ENCODE measurements around the gene COG5. TPM values are rescaled to one million over a fixed set of nuclear protein-coding genes. Genes with fewer than 3 reads are reported as not detected.

The COG5 gene
- total and polyA plus RNA-seq, 4 experiments from 2014 or later, result 39.3 to 87.8 (median 64.6) TPM

DNA sequence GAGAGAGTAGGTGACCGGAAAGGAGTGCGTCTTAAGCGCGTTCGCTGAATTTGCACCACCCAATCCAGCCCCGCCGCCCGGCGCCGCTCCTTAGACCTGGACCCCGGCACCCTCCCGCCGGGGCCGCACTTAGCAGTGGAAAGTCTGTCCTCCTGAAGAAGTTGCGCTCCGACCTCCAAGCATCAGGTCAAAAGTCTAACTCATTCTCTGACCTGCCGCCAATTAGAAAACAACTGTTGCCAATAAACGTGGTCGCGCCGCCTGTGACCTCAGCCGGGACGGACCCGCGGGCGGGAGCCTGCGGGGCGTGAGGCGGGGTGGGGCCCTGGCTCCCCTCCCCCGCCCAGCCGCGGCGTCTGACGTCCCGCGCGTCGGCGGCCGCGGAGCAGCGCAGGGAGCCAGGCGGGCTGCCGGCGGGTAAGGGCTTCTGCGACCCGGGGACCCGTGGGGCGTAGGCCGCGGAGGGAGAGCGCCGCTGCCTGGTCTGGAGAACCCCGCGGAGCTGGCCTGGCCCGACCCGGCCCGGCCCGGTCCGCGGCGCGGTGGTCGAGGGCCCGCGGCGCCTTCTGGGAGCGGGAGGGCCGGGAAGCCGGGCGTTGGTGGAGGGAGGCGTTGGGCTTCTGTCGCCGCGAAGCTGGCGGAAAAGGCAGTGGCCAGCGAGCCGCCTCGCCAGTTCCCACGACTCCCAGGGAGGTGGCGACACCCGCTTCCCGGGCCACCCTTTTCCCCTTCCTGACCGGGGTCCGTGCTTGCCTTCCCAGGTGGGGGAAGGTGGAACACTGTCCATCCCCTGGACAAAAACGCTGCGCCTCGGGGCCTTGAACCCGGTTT, 16.4 kb upstream of the COG5 start, which contains the start of gene BCAP29:
BCAP29 (plus strand) TSS at position 362 of the 831 bp plus-strand sequence. CDS start 527 bp downstream, outside the sequence.
- H3K27ac Mint-ChIP-seq, result peak within 1 kb of the TSS; percentile 71 to 96 (median 94)
- Histone ChIP-seq H3K9me3 (ENCODE audit: control insufficient read depth in 1 of 2, low read length in 2 of 2) (no peaks in the 10 kb centered on the region), H3K36me3 (ENCODE audit: insufficient read depth, low read length) (no peaks in the 10 kb centered on the region), H3K4me1 (ENCODE audit: insufficient read depth, low read length) (peaks cover 25% of the 10 kb centered on the region), H3K4me3 (ENCODE audit: low read length in 2 of 2) (peak within 1 kb of the TSS; percentile 43 to 74), H3K27me3 (ENCODE audit: insufficient read depth, low read length) (no peaks in the 10 kb centered on the region), H3K27ac (ENCODE audit: low read depth, low read length) (peak within 1 kb of the TSS; percentile 54)
- H3K36me3 Mint-ChIP-seq, result peaks cover 3 to 6% of the 10 kb centered on the region in 2 donors
- POLR2A ChIA-PET (ENCODE audit: partially characterized antibody), result interaction anchor here (0.6 to 1.9 kb wide), 7 partner anchors 16 to 411 kb away, joined by 3 to 28 read pairs (median 3); partner anchors contain the start of genes CBLL1, COG5, DUS4L and HBP1
- H3K4me1 Mint-ChIP-seq, result peaks cover 15 to 25% (median 19%) of the 10 kb centered on the region in 4 donors
- CTCF ChIA-PET (ENCODE audit: partially characterized antibody), result interaction anchor here (0.9 kb wide), 1 partner anchor 168 kb away, joined by 3 read pairs; no protein-coding TSS in a partner anchor
- H3K4me3 Mint-ChIP-seq, result peak within 1 kb of the TSS; percentile 84 to 94 (median 92)
- intact Hi-C loops (cut with micrococcal nuclease), result loop anchor here (1.0 to 5.0 kb wide), 2 partner anchors 16 to 162 kb away; partner anchors contain the start of gene CBLL1
- no peaks in the 10 kb centered on the region for H3K9me3 Mint-ChIP-seq
- no peaks in the 10 kb centered on the region for H3K27me3 Mint-ChIP-seq
- peak; percentile 66 to 74 (median 70) for DNase-seq

GRCh38 chr7:107579554-107579884, 15.8 kb upstream of the COG5 start:
- H3K36me3 Mint-ChIP-seq, result peaks cover 0 to 5% of the 10 kb centered on the region in 2 donors
- H3K36me3 ChIP-seq (ENCODE audit: insufficient read depth, low read length), result no peaks in the 10 kb centered on the region
- H3K27me3 ChIP-seq (ENCODE audit: insufficient read depth, low read length), result no peaks in the 10 kb centered on the region
- H3K27ac ChIP-seq (ENCODE audit: low read depth, low read length), result peak overlapping the region; percentile 54
- POLR2A ChIA-PET (ENCODE audit: partially characterized antibody), result interaction anchor here (0.6 to 1.9 kb wide), 6 partner anchors 15 to 411 kb away, joined by 3 to 28 read pairs (median 5); partner anchors contain the start of genes CBLL1, COG5, DUS4L and HBP1
- H3K9me3 Mint-ChIP-seq, result no peaks in the 10 kb centered on the region
- H3K4me3 ChIP-seq (ENCODE audit: low read length in 2 of 2), result peak overlapping the region; percentile 37 to 74
- peaks cover 25% of the 10 kb centered on the region for H3K4me1 ChIP-seq (ENCODE audit: insufficient read depth, low read length)
- no peak for DNase-seq
- peak overlapping the region; percentile 84 to 94 (median 92) for H3K4me3 Mint-ChIP-seq
- H3K27ac Mint-ChIP-seq, result peak overlapping the region; percentile 71 to 96 (median 94)
- intact Hi-C loops (cut with micrococcal nuclease), result loop anchor here (5.0 kb wide), 1 partner anchor 163 kb away; the partner anchor contains the start of gene CBLL1
- CTCF ChIA-PET (ENCODE audit: partially characterized antibody), result interaction anchor here (0.9 to 1.1 kb wide), 2 partner anchors 164 to 168 kb away, joined by 3 read pairs; no protein-coding TSS in a partner anchor
- H3K27me3 Mint-ChIP-seq, result no peaks in the 10 kb centered on the region
- H3K9me3 ChIP-seq (ENCODE audit: control insufficient read depth in 1 of 2, low read length in 2 of 2), result no peaks in the 10 kb centered on the region
- H3K4me1 Mint-ChIP-seq, result peaks cover 15 to 25% (median 19%) of the 10 kb centered on the region in 4 donors

- H3K36me3 Mint-ChIP-seq, result peaks cover 18 to 21% of the 10 kb centered on the region in 2 donors
- no peaks in the 10 kb centered on the region for H3K27me3 Mint-ChIP-seq
- Histone ChIP-seq H3K27ac (ENCODE audit: low read depth, low read length) (no peak overlapping the region), H3K9me3 (ENCODE audit: control insufficient read depth in 1 of 2, low read length in 2 of 2) (no peaks in the 10 kb centered on the region), H3K27me3 (ENCODE audit: insufficient read depth, low read length) (no peaks in the 10 kb centered on the region), H3K36me3 (ENCODE audit: insufficient read depth, low read length) (peaks cover 4% of the 10 kb centered on the region), H3K4me3 (ENCODE audit: low read length in 2 of 2) (no peak overlapping the region), H3K4me1 (ENCODE audit: insufficient read depth, low read length) (no peaks in the 10 kb centered on the region)
- H3K27ac Mint-ChIP-seq, result no peak overlapping the region
- ChIA-PET POLR2A (ENCODE audit: partially characterized antibody) (interaction anchor here (0.6 kb wide), 1 partner anchor 9 kb away, joined by 3 read pairs; no protein-coding TSS in a partner anchor), CTCF (ENCODE audit: partially characterized antibody) (no interaction called here)
- H3K4me1 Mint-ChIP-seq, result peaks cover 0 to 3% (median under 1%) of the 10 kb centered on the region in 4 donors
- intact Hi-C loops (cut with micrococcal nuclease), result no loop called here
- H3K4me3 Mint-ChIP-seq, result no peak overlapping the region
- DNase-seq, result no peak
- H3K9me3 Mint-ChIP-seq, result no peaks in the 10 kb centered on the region
Measured at GRCh38 chr7:107573537-107573936, 9.8 kb upstream of the COG5 start.

DNA sequence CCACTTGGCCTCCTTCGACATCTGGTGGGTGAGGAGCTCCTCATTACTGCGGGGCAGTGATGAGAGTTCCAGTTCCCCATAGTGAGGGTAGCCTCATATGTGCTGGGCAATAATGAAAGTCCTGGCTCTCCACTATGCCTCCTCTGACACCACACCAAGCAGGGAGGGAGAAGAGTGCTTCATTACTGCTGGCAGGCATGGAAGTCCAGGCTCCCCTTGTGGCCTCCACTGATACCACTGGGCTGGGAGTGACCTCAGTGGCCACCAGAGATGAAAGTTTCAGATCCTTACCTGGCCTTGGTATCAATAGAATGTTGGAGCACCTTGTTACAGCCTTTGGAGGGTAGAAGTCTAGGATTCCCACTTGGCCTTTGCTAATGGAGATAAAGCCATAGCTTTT, 6.6 kb upstream of the COG5 start:
- H3K27me3 ChIP-seq (ENCODE audit: insufficient read depth, low read length), result no peaks in the 10 kb centered on the region
- no peak overlapping the region for H3K4me3 ChIP-seq (ENCODE audit: low read length in 2 of 2)
- Mint-ChIP-seq H3K27me3 (no peaks in the 10 kb centered on the region), H3K4me3 (no peak overlapping the region), H3K36me3 (peaks cover 23 to 26% of the 10 kb centered on the region in 2 donors), H3K27ac (no peak overlapping the region), H3K9me3 (no peaks in the 10 kb centered on the region), H3K4me1 (peaks cover 4 to 8% (median 6%) of the 10 kb centered on the region in 4 donors)
- CTCF ChIA-PET (ENCODE audit: partially characterized antibody), result no interaction called here
- H3K9me3 ChIP-seq (ENCODE audit: control insufficient read depth in 1 of 2, low read length in 2 of 2), result no peaks in the 10 kb centered on the region
- no peak for DNase-seq
- H3K36me3 ChIP-seq (ENCODE audit: insufficient read depth, low read length), result peaks cover 4% of the 10 kb centered on the region
- peaks cover under 1% of the 10 kb centered on the region for H3K4me1 ChIP-seq (ENCODE audit: insufficient read depth, low read length)
- no peak overlapping the region for H3K27ac ChIP-seq (ENCODE audit: low read depth, low read length)
- intact Hi-C loops (cut with micrococcal nuclease), result no loop called here
- POLR2A ChIA-PET (ENCODE audit: partially characterized antibody), result no interaction called here

- H3K4me1 Mint-ChIP-seq, result peaks cover 44 to 58% (median 51%) of the 10 kb centered on the region in 4 donors
- H3K4me3 Mint-ChIP-seq, result peak overlapping the region; percentile 85 to 95 (median 90)
- Histone ChIP-seq H3K27ac (ENCODE audit: low read depth, low read length) (peak overlapping the region; percentile 97), H3K36me3 (ENCODE audit: insufficient read depth, low read length) (no peaks in the 10 kb centered on the region), H3K4me1 (ENCODE audit: insufficient read depth, low read length) (peaks cover 48% of the 10 kb centered on the region), H3K4me3 (ENCODE audit: low read length in 2 of 2) (peak overlapping the region; percentile 76 to 85), H3K9me3 (ENCODE audit: control insufficient read depth in 1 of 2, low read length in 2 of 2) (no peaks in the 10 kb centered on the region), H3K27me3 (ENCODE audit: insufficient read depth, low read length) (no peaks in the 10 kb centered on the region)
- no peaks in the 10 kb centered on the region for H3K9me3 Mint-ChIP-seq
- ChIA-PET POLR2A (ENCODE audit: partially characterized antibody) (interaction anchor here (1.2 to 3.3 kb wide), 8 partner anchors 9 to 396 kb away, joined by 3 to 28 read pairs (median 7); partner anchors contain the start of genes BCAP29, CBLL1, DLD and HBP1), CTCF (ENCODE audit: partially characterized antibody) (interaction anchor here (0.8 to 1.5 kb wide), 6 partner anchors 26 to 315 kb away, joined by 3 to 7 read pairs (median 4); partner anchors contain the start of gene CBLL1)
- peaks cover 15 to 16% of the 10 kb centered on the region in 2 donors for H3K36me3 Mint-ChIP-seq
- H3K27me3 Mint-ChIP-seq, result no peaks in the 10 kb centered on the region
- intact Hi-C loops (cut with micrococcal nuclease), result loop anchor here (1.0 to 10.0 kb wide), 4 partner anchors 16 to 700 kb away; partner anchors contain the start of genes BCAP29, DLD and PIK3CG
- H3K27ac Mint-ChIP-seq, result peak overlapping the region; percentile 92 to 99 (median 97)
- no peak for DNase-seq
Measured at GRCh38 chr7:107564553-107565298, 1.0 kb upstream of the COG5 start.

DNA sequence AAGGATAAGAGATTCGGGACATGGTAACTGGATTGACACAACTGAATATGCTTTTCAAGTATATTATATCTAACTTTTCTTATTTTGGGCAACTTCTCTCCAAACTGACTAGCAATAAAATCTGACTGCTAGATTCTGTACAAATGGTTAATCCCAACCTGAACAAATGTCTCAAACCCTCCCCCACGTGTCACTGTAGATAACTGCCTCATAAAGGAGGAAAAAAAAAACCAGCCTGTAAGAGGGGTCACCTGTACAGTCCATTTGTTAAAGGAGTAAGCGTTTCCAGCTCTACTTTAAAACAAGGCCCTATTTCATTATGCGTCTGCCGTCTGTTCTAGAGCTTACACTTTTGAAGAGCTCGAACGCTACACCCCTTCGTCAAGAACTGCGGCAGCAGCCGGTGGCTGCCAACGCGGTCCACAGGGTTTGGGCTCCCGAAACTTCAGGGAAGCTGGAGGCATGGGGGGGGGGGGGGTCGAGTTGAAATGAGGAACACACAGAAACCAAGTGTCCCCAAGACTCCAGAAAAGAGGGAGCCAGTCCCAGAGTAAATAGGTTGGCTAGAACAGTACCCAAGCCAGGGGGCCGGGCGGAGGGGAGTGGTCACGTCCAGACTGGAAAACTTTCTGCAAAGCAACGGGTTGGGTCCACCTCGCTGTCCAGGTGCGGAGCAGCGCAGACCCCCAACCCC, 492 bp downstream of the COG5 start:
- Mint-ChIP-seq H3K27me3 (no peaks in the 10 kb centered on the region), H3K4me3 (peak overlapping the region; percentile 85 to 95 (median 90)), H3K36me3 (peaks cover 8 to 19% of the 10 kb centered on the region in 2 donors), H3K27ac (peak overlapping the region; percentile 92 to 99 (median 97)), H3K4me1 (peaks cover 50 to 67% (median 59%) of the 10 kb centered on the region in 4 donors), H3K9me3 (no peaks in the 10 kb centered on the region)
- H3K4me1 ChIP-seq (ENCODE audit: insufficient read depth, low read length), result peaks cover 56% of the 10 kb centered on the region
- no peaks in the 10 kb centered on the region for H3K9me3 ChIP-seq (ENCODE audit: control insufficient read depth in 1 of 2, low read length in 2 of 2)
- H3K27ac ChIP-seq (ENCODE audit: low read depth, low read length), result peak overlapping the region; percentile 97
- ChIA-PET POLR2A (ENCODE audit: partially characterized antibody) (interaction anchor here (0.7 to 3.3 kb wide), 10 partner anchors 9 to 526 kb away, joined by 3 to 28 read pairs (median 6); partner anchors contain the start of genes BCAP29, CBLL1, DLD and HBP1), CTCF (ENCODE audit: partially characterized antibody) (interaction anchor here (0.9 to 1.3 kb wide), 3 partner anchors 78 to 316 kb away, joined by 3 to 7 read pairs (median 3); no protein-coding TSS in a partner anchor)
- no peaks in the 10 kb centered on the region for H3K27me3 ChIP-seq (ENCODE audit: insufficient read depth, low read length)
- H3K4me3 ChIP-seq (ENCODE audit: low read length in 2 of 2), result peak overlapping the region; percentile 55 to 85
- no peaks in the 10 kb centered on the region for H3K36me3 ChIP-seq (ENCODE audit: insufficient read depth, low read length)
- intact Hi-C loops (cut with micrococcal nuclease), result loop anchor here (1.0 to 10.0 kb wide), 5 partner anchors 180 to 1006 kb away; partner anchors contain the start of genes DLD, DNAJB9, PIK3CG and THAP5
- peak in 2 of 5 donors; percentile 9 to 13 for DNase-seq
